Activated gamma-delta T cell treated with Interleukin-2 at 50 U/mL for 16 hours (primary cell): ENCODE data around the gene ZAP70.
A peak's percentile ranks its signal among the peaks of the same experiment; 100 is the strongest.
"Not testable (repeated sequence)": the region's sequence is repeated elsewhere in the genome, so short reads cannot be mapped to it uniquely, and the experiment has no call there.

Experiments
- DNase-seq: peaks from one replicate; pipeline ENCODE4 v3.0.0-alpha.2; 2020

Gene ZAP70

GRCh38 chr2:97699765-97700444, 13.5 kb upstream of the ZAP70 start:
- peak; percentile 66 for DNase-seq

- no peak for DNase-seq
Observed at GRCh38 chr2:97701186-97701585, 12.2 kb upstream of the ZAP70 start.

- DNase-seq = no peak
Observed at GRCh38 chr2:97701851-97702465, 11.4 kb upstream of the ZAP70 start.

GRCh38 chr2:97702731-97703470, 10.5 kb upstream of the ZAP70 start:
- no peak for DNase-seq

- DNase-seq = no peak
Observed at GRCh38 chr2:97703741-97704140, 9.6 kb upstream of the ZAP70 start.

GRCh38 chr2:97704989-97705388, 8.4 kb upstream of the ZAP70 start:
- no peak for DNase-seq

GRCh38 chr2:97706112-97706511, 7.3 kb upstream of the ZAP70 start:
- DNase-seq = no peak

- no peak for DNase-seq
Observed at GRCh38 chr2:97706708-97707345, 6.5 kb upstream of the ZAP70 start.

GRCh38 chr2:97707362-97708047, 5.9 kb upstream of the ZAP70 start:
- no peak for DNase-seq

GRCh38 chr2:97708048-97708380, 5.4 kb upstream of the ZAP70 start:
- DNase-seq = no peak

GRCh38 chr2:97708608-97709007, 4.8 kb upstream of the ZAP70 start:
- DNase-seq = no peak

GRCh38 chr2:97711394-97711711, 2.0 kb upstream of the ZAP70 start:
- no peak for DNase-seq

- DNase-seq = not testable (repeated sequence)
Observed at GRCh38 chr2:97712175-97712574, 1.2 kb upstream of the ZAP70 start.

- DNase-seq = no peak
Observed at GRCh38 chr2:97712693-97713295, 582 bp upstream of the ZAP70 start.

GRCh38 chr2:97714084-97714949, 941 bp downstream of the ZAP70 start:
- no peak for DNase-seq

- DNase-seq = no peak
Observed at GRCh38 chr2:97714950-97715652, 1.7 kb downstream of the ZAP70 start.

- DNase-seq = no peak
Observed at GRCh38 chr2:97715951-97716694, 2.7 kb downstream of the ZAP70 start.

GRCh38 chr2:97716695-97717612, 3.6 kb downstream of the ZAP70 start:
- DNase-seq = no peak

GRCh38 chr2:97717613-97717995, 4.2 kb downstream of the ZAP70 start:
- DNase-seq = no peak
